ENCODE measurements around the gene CYP27A1. TPM values are rescaled to one million over a fixed set of nuclear protein-coding genes. Genes with fewer than 3 reads are reported as not detected.

CYP27A1 gene
- total RNA-seq, 1 donor from 2014 or later = 10.8 TPM

DNA sequence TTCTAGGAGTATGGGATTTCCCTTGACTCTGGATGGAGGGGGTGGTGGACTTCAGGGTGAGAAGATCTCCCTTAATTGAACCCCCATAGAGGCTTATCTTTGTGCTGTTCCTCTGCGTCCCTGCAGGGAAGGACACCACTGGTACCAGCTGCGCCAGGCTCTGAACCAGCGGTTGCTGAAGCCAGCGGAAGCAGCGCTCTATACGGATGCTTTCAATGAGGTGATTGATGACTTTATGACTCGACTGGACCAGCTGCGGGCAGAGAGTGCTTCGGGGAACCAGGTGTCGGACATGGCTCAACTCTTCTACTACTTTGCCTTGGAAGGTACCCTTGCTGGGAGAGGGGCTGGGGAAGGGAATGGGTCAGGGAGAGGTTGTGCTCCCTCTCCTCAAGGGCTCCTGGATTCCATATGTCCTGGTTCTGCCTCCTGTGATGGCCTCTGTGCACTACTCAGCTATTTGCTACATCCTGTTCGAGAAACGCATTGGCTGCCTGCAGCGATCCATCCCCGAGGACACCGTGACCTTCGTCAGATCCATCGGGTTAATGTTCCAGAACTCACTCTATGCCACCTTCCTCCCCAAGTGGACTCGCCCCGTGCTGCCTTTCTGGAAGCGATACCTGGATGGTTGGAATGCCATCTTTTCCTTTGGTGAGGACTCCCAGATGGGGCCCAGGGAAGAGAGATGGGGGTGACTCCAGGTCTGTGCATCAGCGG, 30.3 kb downstream of the CYP27A1 start:
- DNase-seq = no peak

DNA sequence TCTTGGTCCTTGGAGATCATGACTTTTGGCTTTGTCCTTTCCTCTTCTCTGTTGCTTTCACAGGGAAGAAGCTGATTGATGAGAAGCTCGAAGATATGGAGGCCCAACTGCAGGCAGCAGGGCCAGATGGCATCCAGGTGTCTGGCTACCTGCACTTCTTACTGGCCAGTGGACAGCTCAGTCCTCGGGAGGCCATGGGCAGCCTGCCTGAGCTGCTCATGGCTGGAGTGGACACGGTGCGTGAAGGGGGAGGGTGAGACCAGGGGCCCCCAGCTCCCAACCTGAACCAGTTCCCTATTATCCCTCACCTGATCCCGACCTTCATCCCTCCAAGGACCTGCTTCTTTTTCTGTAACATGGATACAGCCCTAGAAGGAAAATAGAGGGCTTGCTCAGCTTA, 30.9 kb downstream of the CYP27A1 start:
- DNase-seq = no peak

DNA sequence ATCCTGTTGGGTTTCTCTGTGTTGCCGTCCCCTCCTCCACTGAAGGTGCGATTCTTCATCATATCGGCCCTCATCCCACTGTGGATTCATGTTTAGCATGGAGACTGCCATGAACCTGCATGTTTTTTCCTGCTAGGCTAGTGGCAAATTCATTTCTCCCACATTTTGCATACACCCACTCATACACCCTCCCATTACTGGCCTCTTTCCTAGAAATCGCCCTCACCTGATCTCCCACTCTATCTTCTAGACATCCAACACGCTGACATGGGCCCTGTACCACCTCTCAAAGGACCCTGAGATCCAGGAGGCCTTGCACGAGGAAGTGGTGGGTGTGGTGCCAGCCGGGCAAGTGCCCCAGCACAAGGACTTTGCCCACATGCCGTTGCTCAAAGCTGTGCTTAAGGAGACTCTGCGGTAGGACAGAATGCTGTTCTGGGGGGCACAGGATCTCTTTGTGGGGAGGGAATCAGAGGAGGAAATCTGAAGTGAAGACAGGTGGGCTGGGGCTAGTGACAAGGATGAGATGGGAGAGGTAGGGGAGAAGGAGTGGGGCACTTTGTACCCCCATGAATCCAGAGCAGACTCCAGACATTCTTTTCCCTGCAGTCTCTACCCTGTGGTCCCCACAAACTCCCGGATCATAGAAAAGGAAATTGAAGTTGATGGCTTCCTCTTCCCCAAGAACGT, 32.0 kb downstream of the CYP27A1 start:
- no peak for DNase-seq

DNA sequence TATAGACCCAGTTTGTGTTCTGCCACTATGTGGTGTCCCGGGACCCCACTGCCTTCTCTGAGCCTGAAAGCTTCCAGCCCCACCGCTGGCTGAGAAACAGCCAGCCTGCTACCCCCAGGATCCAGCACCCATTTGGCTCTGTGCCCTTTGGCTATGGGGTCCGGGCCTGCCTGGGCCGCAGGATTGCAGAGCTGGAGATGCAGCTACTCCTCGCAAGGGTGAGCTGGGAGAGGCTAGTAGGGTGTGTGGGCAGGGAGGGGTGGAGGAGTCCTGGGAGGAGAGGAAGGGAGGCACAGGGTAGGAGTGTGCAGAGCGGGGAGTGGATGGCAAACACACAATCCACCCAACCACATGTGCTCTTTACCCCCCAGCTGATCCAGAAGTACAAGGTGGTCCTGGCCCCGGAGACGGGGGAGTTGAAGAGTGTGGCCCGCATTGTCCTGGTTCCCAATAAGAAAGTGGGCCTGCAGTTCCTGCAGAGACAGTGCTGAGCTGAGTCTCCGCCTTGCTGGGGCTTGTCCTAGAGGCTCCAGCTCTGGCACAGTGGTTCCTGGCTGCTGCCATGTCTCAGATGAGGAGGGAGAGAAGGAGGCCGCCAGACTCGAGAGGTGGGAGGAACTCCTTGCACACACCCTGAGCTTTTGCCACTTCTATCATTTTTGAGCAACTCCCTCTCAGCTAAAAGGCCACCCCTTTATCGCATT, 32.7 kb downstream of the CYP27A1 start:
- no peak for DNase-seq

DNA sequence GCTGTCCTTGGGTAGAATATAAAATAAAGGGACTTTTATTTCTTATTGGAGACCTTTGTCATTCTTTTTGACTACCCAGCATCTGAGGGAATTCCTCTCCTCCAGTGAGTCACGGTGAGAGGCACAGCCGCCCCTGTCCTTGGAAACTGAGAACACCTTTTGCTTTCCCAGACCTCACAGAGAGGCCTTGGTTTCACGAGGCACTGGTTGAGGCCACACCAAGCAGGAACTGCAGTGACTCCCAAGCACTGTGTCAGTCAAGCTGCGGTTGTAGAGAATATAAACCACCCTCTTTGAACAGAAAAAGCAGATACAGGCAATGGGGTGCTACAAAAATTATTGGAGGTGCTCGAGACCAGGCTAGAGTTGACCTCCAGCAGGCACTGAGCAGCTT, 33.3 kb downstream of the CYP27A1 start:
- DNase-seq = no peak

DNA sequence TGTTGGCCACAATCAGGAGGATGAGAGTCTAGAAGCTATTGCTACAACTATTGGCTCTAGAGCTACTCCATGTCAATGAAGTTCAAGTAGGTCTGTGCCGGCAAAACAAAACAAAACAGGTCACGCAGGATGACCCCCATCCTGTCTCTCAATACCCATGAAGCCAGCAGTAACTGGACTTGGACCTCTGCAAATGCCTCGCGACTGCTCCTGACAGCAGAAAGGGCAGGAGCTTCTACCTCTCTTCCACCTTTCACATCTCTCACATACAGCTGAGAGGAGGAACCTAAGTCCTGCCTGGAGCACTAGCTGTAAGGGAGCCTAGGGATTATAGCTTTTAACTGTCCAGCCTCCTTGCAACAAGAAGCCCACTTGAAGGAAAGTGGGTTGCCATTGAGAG, 33.7 kb downstream of the CYP27A1 start:
- DNase-seq = no peak

DNA sequence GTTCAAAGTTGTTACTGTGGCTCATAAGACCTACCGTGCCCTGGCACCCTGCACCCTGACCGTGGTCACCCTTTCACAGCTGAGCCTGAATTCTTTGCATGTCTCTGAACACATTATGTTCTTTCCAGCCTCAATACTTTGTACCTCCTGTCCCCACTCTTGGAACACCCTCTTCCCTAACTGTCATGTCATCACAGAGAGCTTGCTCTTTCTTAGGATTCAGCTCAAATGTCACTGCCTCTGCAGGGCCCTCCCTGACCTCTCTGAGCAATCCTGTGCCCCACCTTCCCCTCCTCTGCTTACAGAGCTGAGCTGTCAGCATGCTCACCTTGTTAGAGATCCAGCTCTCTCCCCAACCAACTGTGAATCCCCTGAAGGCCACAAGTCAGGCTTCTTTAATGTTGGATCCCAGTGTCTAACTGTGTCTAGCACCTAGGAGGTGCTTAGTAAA, 34.6 kb downstream of the CYP27A1 start:
- DNase-seq = no peak

DNA sequence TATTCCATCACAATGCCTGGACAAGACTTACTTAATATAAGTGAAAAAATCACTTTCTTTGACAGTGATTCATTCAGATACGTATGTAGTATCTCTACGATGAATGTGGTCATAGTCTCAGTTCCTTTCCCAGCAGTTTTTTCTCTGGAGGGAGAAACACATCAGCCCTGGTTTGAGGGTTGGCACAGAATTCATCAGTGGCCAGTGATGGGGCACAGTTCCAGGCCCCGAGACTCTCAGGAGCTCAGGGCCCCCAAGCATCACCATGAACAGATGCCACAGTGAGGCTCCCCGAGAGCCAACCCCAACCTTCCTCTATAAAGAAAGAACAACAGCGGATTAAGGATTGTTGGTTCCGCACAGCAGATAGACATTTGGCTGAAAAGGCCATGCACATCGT, 37.1 kb downstream of the CYP27A1 start:
- DNase-seq = no peak

DNA sequence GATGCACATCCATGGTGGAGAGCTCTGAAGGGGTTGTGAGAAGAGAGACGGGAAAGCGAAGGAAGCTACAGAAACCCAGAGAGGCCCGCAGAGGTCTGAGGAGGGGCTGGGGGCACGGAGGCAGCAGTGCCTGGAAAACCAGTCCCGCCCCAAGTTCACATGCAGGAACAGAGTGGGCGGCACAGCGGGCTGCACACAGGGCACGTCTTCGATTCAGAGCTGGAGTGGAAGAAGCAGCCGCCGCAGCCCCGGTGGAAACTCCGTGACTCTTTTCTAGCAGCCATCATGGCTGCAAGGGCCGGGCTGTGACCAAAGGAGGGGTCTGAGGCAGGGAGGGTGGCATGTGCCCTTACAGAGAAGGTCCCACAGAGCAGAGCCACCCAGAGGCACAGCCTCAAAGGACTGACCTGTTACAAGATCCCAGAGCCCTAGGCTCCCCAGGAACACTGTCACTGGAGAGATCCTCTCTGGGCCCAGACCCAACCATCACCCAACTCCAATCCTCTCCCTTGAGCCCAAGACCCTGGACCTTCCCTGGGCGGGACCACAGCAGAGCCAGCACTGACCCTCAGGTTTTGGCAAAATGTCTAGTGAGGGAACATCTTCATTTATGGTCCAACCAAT, 38.9 kb downstream of the CYP27A1 start:
- no peak for DNase-seq

DNA sequence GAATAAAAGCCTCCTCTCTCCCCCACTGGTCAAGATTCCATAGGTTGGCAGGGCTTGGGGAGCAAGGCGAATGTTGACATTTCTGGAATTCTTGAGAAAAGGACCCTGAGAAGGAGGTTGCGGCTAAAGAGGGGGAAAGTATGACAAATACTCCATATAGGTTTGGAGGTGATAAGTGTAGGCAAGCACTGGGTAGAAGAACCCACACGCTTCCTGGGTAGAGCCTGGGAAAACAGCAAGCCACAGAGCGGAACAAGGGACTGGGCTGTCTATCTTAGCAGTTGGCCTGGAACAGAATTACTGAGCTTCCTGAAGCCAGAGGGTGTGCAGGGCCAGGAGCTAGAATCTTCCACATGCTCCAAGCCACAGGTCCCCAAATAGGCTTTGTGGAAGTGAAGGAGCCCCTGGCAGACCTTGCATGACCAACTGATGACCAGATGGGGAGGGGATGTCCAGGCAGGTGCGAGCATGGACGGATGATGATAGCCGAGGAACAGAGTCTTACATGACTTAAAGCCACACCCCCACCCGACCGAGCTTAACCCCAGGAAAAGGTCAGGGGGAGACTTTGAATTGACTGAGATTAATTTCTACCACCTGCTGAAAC, 39.8 kb downstream of the CYP27A1 start:
- no peak for DNase-seq

DNA sequence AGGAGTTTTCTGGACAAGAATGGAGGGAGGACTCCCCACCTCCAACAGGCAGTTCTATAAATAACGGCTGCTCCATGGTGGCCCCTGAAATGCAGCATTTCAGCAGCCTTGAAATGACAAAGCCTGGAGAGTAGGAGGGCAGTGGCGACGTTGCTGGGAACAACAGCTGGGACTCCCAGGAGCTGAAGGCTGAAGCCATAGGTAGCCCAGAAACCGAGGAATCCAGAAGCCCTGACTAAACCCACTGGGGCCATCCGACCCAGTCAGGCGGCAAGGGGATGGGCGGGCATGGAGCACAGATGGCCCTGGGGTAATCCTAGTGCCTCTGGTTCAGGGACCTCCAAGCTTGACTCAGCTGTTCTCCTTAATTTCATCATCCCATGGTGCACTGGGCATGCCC, 40.7 kb downstream of the CYP27A1 start:
- DNase-seq = no peak

DNA sequence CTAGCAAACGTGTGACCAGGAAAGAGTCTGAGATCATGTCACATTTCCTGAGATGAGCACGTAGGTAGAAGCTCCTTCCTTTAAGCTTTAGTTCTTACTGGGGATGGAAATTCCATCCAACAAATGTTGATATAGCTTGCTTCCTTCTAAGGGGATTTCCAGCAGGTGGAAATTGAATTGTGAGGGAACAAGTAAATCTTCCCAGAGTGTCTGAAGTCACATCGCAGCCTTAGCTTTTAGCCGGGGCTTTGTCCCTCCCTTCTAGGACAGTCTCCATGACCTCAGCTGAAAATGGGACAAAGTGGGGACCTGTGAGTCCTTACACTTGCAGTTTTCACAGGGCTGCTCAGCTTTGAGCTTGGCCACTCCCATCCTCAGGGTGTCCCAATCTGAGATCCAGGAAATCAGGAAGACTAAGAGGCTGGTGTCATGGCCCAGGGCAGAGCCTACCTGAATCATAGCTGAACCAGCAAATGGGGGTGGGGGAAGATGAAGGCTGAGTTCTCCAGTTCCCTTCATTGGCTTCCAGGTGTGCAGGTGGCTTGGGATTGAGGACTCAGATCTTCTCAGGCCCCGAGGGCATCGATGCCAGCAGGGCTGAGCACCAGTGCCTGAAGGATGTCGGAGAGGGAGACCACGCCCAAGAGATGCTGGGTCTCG, 41.4 kb downstream of the CYP27A1 start:
- DNase-seq = no peak

DNA sequence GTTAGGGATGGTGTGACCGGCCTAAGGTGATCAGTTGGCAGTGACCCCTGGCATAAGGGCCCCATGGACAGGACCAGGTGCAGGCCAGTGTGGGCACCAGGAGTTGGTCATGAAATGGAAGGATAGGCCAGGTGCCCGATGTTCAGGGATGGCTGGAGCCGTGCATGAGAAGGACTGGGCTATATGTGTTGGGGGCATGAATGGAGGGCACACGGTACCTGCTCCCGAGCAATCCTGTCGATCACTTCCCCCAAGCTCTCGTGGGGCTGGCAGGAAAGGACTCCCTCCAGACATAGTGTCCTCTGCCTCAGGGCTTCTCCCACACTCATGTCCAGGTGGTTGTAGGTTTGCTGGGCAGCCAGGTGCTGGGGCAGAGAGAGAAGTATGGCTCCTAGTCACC, 42.1 kb downstream of the CYP27A1 start:
- no peak for DNase-seq

DNA sequence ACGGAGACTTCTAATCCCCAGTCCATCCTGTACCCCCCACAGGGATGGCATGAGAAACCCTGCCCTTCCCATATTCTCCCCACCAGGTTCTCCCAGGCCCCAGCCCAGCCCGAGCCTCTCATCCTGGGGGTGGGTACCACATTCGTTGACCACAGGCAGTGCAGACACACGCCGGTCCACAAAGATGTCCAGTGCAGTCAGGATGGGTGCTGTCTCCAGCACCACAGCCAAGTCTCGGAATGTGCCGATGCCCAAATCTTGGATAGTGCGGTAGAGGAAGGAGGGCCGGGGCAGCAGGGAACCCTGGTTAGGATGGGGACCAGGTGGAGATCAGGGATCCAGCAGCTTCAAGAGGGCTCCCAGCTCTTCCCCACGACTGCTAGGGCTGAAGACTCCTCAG, 44.8 kb downstream of the CYP27A1 start:
- DNase-seq = no peak

DNA sequence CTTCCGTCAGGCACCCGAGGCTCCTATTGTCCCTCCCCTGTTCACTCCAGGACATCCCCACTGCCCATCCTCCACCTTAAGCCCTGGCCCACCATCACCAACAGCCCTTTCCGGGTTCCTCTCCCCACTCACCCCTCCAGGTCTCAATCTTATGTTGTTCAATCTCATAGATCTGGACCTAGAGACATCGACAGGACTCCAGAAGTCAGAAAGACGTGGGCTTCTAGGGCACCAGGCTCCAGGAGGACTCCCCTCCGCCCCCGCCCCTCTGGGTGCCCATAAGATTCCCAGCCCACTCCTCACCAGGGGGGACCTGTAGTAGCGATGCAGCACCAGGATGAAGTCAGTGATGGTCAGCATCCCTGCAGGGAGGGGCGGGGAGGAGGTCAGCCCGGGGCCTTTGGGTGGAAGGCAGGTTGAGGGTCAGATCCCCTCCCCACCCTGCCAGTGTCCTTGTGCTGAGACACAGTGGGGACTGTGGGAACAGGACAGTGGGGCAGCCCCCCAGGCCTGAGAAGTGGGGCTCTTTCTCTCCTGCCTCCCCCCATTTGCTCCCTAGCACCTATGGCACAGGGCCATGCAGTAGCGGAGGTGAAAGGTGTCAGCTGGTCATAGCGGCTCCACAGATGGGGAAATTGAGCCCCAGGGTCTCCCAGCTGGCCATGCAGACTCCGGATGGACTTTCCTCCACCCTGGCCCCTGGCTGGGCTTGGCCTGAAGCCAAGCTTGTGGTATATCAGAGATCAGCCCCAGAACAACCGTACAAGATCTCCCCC, 45.9 kb downstream of the CYP27A1 start:
- no peak for DNase-seq

DNA sequence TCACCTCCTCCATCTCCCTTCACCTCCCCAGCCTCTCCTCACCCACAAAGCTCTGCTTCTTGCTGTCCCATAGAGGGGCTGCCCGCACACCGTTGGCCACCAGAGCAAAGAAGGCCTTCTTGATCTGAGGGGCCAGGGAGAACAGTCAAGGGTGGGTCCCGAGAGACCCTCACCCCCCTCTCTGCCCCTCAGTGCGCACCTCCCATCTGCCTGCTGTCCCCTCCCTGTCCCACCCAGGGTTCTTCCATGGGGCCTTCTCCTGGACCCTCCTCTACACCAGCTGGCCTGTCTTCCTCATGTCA, 46.5 kb downstream of the CYP27A1 start:
- DNase-seq = no peak

DNA sequence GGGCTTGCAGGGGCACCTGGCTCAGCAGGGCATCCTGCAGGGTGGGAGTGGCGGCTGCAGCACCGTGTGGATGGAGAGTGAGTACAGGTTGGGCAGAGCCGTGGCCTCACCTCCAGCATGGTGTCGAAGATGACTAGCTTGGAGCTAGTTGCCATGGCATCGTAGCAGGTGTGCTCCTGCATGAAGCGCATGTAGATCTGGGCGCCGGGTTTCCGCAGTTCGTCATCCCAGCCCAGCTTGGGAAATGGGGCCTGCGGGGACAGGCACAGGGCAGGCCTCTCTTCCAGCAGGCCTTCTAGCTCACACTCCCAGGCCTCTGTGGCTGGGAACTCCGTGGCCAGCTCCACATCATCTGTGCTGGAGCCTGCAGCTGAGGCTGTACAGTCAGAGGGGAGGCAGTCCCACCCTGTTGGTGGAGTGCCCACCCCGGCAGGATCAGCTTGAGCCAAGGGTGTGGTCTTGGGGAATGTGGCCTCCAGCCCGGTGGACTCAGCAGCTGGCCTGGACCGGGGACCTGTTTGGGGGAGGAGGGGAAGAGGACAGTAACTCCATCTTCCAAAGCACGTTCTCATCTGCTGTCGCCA, 48.0 kb downstream of the CYP27A1 start:
- DNase-seq = no peak

DNA sequence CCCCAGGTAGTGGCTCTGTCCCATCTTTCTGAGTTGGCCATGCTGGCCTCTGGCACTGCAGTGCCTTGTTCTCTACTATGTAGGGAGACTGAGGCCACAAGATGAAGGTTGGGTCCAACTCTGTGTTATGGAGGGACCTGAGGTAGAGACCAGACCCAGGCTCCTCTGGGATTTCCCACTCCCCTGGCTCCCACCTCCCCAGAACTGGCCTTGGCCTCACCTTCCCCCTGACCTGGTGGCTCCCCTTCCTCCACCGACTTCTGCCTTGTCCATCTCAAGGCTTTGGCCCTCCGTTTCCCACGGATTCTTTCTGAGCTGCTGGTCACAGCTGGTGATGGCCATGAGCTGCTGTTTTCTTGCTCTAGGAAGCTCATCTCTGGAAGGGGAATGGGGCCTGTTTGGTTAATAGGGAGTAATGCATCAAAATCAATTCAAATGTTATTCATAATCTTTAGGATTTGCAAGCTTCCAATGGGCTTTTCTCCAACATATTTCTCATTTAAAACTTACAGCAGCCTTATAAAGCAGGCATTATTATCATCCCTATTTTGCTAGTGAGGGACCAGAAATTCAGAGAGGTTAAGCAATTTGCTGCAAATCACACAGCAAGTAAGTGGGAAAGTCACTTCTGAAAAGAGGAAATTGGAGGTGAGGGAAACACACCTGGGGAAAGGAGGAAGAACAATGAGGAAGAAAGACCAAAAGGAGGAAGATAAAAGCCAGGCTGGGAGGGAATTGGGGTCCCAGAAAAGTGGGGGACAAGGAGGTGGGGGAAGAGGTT, 48.8 kb downstream of the CYP27A1 start:
- DNase-seq = no peak

DNA sequence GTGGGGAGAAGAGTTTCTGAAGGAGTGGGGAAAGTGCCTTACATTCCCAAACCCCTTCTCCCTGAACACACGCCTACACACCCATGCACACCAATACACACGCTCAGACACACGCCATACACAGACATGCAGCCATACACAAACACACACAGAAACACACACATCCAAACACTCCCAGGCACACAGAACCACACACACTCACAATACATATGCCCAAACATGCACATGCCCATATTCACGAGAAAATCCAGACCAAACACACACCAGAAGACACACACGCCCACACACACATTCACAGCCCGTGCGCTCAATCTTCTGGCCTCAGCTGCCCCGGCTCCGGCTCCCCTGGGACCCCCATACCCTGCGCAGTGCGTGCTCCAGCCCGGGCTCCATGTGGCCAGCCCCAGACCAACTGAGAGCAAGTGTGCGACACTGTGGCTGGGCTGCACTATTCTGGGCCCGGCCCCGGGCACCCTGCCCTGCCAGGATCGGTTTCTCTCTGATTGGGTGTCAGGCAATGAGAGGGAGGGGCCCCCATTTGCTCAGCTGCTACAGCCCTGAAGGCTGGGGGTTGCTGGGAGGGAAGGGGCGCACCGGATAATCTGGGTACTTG, 49.5 kb downstream of the CYP27A1 start, which contains the start of gene PRKAG3:
TSS of gene PRKAG3 (minus strand) at position 426 of the 613 bp plus-strand sequence.
- DNase-seq = no peak

DNA sequence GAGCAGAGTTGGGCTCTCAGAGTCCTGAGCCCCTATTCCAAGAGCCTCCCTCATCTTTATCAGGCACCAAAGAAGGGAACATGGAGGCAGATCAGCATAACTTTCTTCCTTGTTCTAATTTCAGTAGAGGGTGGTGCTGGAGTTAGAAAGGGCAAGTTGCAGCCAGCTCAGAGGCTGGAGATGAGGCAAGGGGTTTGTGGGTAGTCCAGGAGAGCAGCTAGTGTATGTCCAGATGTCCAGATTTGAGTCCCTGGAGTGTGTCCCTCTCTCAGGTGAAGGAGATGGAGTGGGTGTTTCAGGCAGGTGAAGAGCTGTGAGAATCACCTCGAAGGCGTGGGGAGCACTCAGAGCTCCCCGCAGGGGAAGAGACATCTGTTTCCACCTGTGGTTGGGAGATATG, 50.1 kb downstream of the CYP27A1 start:
- no peak for DNase-seq

All from skin of body (tissue), 2 donors.